Liver (tissue), 9 donors: ENCODE measurements around the gene SFXN3. TPM values are rescaled to one million over a fixed set of nuclear protein-coding genes. Genes with fewer than 3 reads are reported as not detected.

ENCODE experiments used
- DNase-seq: peaks from one replicate; pipeline ENCODE4 v3.0.0-alpha.2; 2017; ENCODE audit warnings: low spot score
- H3K27ac ChIP-seq, 2 donors: one replicate each; pipeline ENCODE4 v1.7.0; 2013; ENCODE audit warnings: inconsistent platforms in 2 of 2, low read length in 2 of 2, control low read depth in 1 of 2, low read depth in 1 of 2, mild to moderate bottlenecking in 1 of 2
- H3K27me3 ChIP-seq, 4 donors: one replicate each; pipeline versions ENCODE4 v1.6.1 to v1.7.0; 2013; ENCODE audit warnings: low read length in 3 of 4, inconsistent platforms in 1 of 4, mild to moderate bottlenecking in 1 of 4, moderate library complexity in 1 of 4; ENCODE audit not compliant: control insufficient read depth in 4 of 4, insufficient read depth in 4 of 4
- H3K36me3 ChIP-seq, 4 donors: one replicate each; pipeline versions ENCODE4 v1.6.1 to v1.7.0; 2013; ENCODE audit warnings: low read length in 3 of 4, mild to moderate bottlenecking in 3 of 4, low read depth in 1 of 4, moderate library complexity in 1 of 4; ENCODE audit not compliant: control insufficient read depth in 4 of 4, insufficient read depth in 3 of 4
- H3K4me1 ChIP-seq, 4 donors: one replicate each; pipeline versions ENCODE4 v1.6.1 to v1.7.0; 2013; ENCODE audit warnings: low read length in 3 of 4, mild to moderate bottlenecking in 3 of 4, moderate library complexity in 1 of 4; ENCODE audit not compliant: control insufficient read depth in 4 of 4, insufficient read depth in 4 of 4
- H3K4me3 ChIP-seq, 3 donors: one replicate each; pipeline versions ENCODE4 v1.6.1 to v1.7.0; 2013; ENCODE audit warnings: low read length in 3 of 3, control low read depth in 1 of 3, low read depth in 1 of 3, mild to moderate bottlenecking in 1 of 3
- H3K9ac ChIP-seq, 2 donors: one replicate each; pipeline ENCODE4 v1.7.0; 2013; ENCODE audit warnings: low read length in 2 of 2, mild to moderate bottlenecking in 2 of 2, moderate library complexity in 2 of 2, control low read depth in 1 of 2, low read depth in 1 of 2
- H3K9me3 ChIP-seq, 4 donors: one replicate each; pipeline versions ENCODE4 v1.6.1 to v1.7.0; 2013; ENCODE audit warnings: low read length in 3 of 4; ENCODE audit not compliant: control insufficient read depth in 4 of 4
- EGR1 ChIP-seq, 2 donors: IDR thresholded peaks; 2 replicates each; pipeline ENCODE4 v1.6.1; 2016 to 2018; ENCODE audit warnings: antibody characterized with exemption in 2 of 2, low read depth in 2 of 2
- FOXA1 ChIP-seq: IDR thresholded peaks from 2 replicates; pipeline ENCODE4 v1.6.1; 2016; ENCODE audit warnings: antibody characterized with exemption
- FOXA2 ChIP-seq: IDR thresholded peaks from 2 replicates; pipeline ENCODE4 v1.6.1; 2016; ENCODE audit warnings: antibody characterized with exemption
- GABPA ChIP-seq, 2 donors: IDR thresholded peaks in 1 of 2; conservative IDR thresholded peaks in 1 of 2; 2 replicates each; pipeline ENCODE4 v1.6.1; 2016; ENCODE audit warnings: antibody characterized with exemption in 2 of 2, mild to moderate bottlenecking in 1 of 2, moderate library complexity in 1 of 2
- HNF4A ChIP-seq, 2 donors: conservative IDR thresholded peaks; 2 replicates each; pipeline ENCODE4 v1.6.1; 2016; ENCODE audit warnings: antibody characterized with exemption in 2 of 2, mild to moderate bottlenecking in 2 of 2
- HNF4G ChIP-seq: IDR thresholded peaks from 2 replicates; pipeline ENCODE4 v1.6.1; 2016; ENCODE audit warnings: antibody characterized with exemption
- JUND ChIP-seq, 2 donors: IDR thresholded peaks; 2 replicates each; pipeline ENCODE4 v1.6.1; 2016; ENCODE audit warnings: antibody characterized with exemption in 2 of 2
- NR2F2 ChIP-seq: IDR thresholded peaks from 2 replicates; pipeline ENCODE4 v1.6.1; 2016; ENCODE audit warnings: antibody characterized with exemption
- RAD21 ChIP-seq, 2 donors: IDR thresholded peaks; 2 replicates each; pipeline ENCODE4 v1.6.1; 2016; ENCODE audit warnings: antibody characterized with exemption in 2 of 2, mild to moderate bottlenecking in 2 of 2
- RXRA ChIP-seq, 2 donors: IDR thresholded peaks; 2 replicates each; pipeline ENCODE4 v1.6.1; 2017 to 2018; ENCODE audit warnings: antibody characterized with exemption in 2 of 2, mild to moderate bottlenecking in 1 of 2
- SP1 ChIP-seq: IDR thresholded peaks from 2 replicates; pipeline ENCODE4 v1.6.1; 2018; ENCODE audit warnings: antibody characterized with exemption, mild to moderate bottlenecking
- TAF1 ChIP-seq: conservative IDR thresholded peaks from 2 replicates; pipeline ENCODE4 v1.6.1; 2016; ENCODE audit warnings: antibody characterized with exemption, mild to moderate bottlenecking
- YY1 ChIP-seq: IDR thresholded peaks from 2 replicates; pipeline ENCODE4 v1.6.1; 2016; ENCODE audit warnings: antibody characterized with exemption, mild to moderate bottlenecking
- WGBS: extraction: QIAGEN DNeasy Blood & Tissue Kit; methylation state at CpG from one replicate; pipeline ENCODE4 v1.1.7; 2013; 5-methylcytosine and 5-hydroxymethylcytosine counted together
- polyA plus RNA-seq, 2 donors: library from polyadenylated mRNA; stranded (reverse) in 1 of 2; unstranded in 1 of 2; fragments of 200-250 nt in 1 of 2; fragments of >200 nt in 1 of 2; fragmentation: Nextera tagmentation in 1 of 2; extraction: Ambion mirVana in 1 of 2; gene quantifications; one replicate each; pipeline versions ENCODE4 v1.2.1 to v1.2.3, GENCODE V29; 2013 to 2015
- total RNA-seq, 2 donors: library from RNA; depleted of rRNA; stranded (reverse); fragments of >200 nt; gene quantifications; one replicate each; pipeline ENCODE4 v1.2.3, GENCODE V29; 2014
- TF ChIP-seq, protein P1 (sequence below): IDR thresholded peaks from 2 replicates; pipeline ENCODE4 v1.6.1; 2016; ENCODE audit warnings: antibody characterized with exemption
- TF ChIP-seq, protein P2 (sequence below): IDR thresholded peaks from 2 replicates; pipeline ENCODE4 v1.6.1; 2016; ENCODE audit warnings: antibody characterized with exemption
- TF ChIP-seq, protein P3 (sequence below): fragments of 150-350 bp; IDR thresholded peaks from 2 replicates; pipeline ENCODE4 v1.5.1; 2017; ENCODE audit warnings: improper control_type of control experiment, low read depth, low read length; ENCODE audit not compliant: missing input control
- TF ChIP-seq, protein P4 (sequence below): IDR thresholded peaks from 2 replicates; pipeline ENCODE4 v1.6.1; 2016; ENCODE audit warnings: antibody characterized with exemption
- donor health status: healthy.
- donor health status: healthy.
- donor health status: healthy.
- donor health status: healthy.
- donor health status: healthy.

SFXN3 gene
- total and polyA plus RNA-seq, 4 donors: 1.7 to 11.1 (median 6.3) TPM

DNA sequence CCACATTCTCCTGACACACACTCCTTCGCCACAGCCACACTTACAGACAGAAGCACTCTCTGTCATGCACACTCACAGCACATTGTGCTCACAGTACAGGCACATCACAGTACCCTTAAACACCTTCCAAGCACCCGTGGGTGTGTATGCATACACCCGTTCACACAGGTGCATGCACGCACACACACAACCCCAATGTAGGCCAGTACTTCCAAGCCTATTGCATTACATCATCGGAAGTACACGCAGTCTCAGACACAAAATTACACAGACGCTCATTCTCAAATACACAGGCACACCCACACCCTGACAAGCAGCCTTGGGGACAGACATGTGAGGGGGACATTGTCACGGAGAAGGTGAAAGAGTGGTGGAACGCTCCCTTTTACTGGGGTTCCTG lies 41.9 kb downstream of the SFXN3 start:
- no peak for DNase-seq
- H3K27ac ChIP-seq: no peak overlapping the region
- H3K4me3 ChIP-seq: no peak overlapping the region
- no peak overlapping the region for H3K9ac ChIP-seq
- H3K36me3 ChIP-seq: no peaks in the 10 kb centered on the region
- peaks cover 0 to 14% (median 2%) of the 10 kb centered on the region in 4 donors for H3K27me3 ChIP-seq
- TF ChIP-seq JUND (IDR thresholded peaks at IDR 0.05) (no peak), FOXA2 (no peak), RAD21 (IDR thresholded peaks at IDR 0.05) (no peak), GABPA (IDR thresholded peaks at IDR 0.05 in 1 of 2, conservative IDR thresholded peaks at IDR 0.05 in 1 of 2) (no peak), HNF4G (no peak), EGR1 (IDR thresholded peaks at IDR 0.05; ENCODE audit: low read depth in 2 of 2) (no peak), FOXA1 (no peak)
- TF ChIP-seq, protein P1, sequence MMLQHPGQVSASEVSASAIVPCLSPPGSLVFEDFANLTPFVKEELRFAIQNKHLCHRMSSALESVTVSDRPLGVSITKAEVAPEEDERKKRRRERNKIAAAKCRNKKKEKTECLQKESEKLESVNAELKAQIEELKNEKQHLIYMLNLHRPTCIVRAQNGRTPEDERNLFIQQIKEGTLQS: no peak
- TF ChIP-seq, protein P2, sequence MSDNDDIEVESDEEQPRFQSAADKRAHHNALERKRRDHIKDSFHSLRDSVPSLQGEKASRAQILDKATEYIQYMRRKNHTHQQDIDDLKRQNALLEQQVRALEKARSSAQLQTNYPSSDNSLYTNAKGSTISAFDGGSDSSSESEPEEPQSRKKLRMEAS: no peak
- no peaks in the 10 kb centered on the region for H3K9me3 ChIP-seq
- no peaks in the 10 kb centered on the region for H3K4me1 ChIP-seq
- WGBS: 64% methylated on average over 9 of the region's 9 CpGs

DNA sequence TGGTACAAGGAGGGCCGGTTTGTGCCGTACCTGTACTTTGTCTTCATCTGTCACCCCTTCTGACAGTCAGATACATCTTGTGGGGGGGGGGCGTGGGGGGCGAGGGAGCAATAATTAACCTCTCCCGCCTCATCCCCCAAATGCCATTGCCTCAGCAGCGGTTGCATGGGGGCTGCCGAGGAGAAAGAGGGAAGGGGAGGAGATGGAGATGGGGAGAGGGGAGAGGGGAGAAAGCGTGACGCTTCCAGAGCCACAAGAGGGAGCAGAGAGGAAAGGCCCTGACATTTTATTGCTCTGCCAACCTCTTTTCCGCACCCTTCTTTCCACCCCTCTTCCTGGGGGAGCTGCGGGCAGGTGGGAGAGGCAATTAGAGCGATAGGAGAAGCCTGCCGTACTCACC lies 42.6 kb downstream of the SFXN3 start:
- Histone ChIP-seq H3K27ac (no peak overlapping the region), H3K9me3 (no peaks in the 10 kb centered on the region), H3K9ac (no peak overlapping the region), H3K4me1 (no peaks in the 10 kb centered on the region), H3K36me3 (no peaks in the 10 kb centered on the region), H3K4me3 (no peak overlapping the region), H3K27me3 (peaks cover 0 to 14% (median 2%) of the 10 kb centered on the region in 4 donors)
- DNase-seq: no peak
- TF ChIP-seq RXRA (IDR thresholded peaks at IDR 0.05) (no peak), FOXA2 (no peak)
- 12% methylated on average over 13 of the region's 13 CpGs for WGBS

DNA sequence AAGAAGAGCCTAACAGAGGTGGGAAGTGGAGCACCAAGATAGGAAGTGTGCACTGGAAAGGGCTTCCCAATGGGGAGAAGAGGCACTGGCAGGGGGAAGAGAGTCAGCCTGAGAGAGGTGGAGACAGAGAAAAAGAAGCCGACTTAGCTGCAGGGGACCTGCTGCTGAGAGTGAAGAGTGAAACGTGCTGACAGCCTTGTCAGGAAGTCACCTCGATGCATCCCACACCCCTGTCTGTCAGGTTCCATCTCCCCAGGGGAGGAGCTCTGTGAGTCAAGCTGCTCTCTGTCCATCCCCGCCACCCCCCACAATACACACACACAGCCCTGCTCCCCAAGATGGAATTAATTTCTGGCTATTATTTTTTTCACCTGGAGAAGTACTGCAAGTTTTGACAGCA lies 44.7 kb downstream of the SFXN3 start:
- no peak overlapping the region for H3K9ac ChIP-seq
- no peak overlapping the region for H3K27ac ChIP-seq
- DNase-seq: no peak
- H3K4me3 ChIP-seq: no peak overlapping the region
- H3K27me3 ChIP-seq: peaks cover 0 to 14% (median 2%) of the 10 kb centered on the region in 4 donors
- H3K9me3 ChIP-seq: no peaks in the 10 kb centered on the region
- no peak for TF ChIP-seq SP1
- TF ChIP-seq RAD21 (IDR thresholded peaks at IDR 0.05): no peak
- no peak for TF ChIP-seq JUND (IDR thresholded peaks at IDR 0.05)
- TF ChIP-seq HNF4A (conservative IDR thresholded peaks at IDR 0.05): no peak
- TF ChIP-seq RXRA (IDR thresholded peaks at IDR 0.05): no peak
- TF ChIP-seq YY1: no peak
- TF ChIP-seq, protein P3, sequence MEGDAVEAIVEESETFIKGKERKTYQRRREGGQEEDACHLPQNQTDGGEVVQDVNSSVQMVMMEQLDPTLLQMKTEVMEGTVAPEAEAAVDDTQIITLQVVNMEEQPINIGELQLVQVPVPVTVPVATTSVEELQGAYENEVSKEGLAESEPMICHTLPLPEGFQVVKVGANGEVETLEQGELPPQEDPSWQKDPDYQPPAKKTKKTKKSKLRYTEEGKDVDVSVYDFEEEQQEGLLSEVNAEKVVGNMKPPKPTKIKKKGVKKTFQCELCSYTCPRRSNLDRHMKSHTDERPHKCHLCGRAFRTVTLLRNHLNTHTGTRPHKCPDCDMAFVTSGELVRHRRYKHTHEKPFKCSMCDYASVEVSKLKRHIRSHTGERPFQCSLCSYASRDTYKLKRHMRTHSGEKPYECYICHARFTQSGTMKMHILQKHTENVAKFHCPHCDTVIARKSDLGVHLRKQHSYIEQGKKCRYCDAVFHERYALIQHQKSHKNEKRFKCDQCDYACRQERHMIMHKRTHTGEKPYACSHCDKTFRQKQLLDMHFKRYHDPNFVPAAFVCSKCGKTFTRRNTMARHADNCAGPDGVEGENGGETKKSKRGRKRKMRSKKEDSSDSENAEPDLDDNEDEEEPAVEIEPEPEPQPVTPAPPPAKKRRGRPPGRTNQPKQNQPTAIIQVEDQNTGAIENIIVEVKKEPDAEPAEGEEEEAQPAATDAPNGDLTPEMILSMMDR: no peak
- TF ChIP-seq TAF1: no peak
- no peak for TF ChIP-seq NR2F2
- TF ChIP-seq, protein P4, sequence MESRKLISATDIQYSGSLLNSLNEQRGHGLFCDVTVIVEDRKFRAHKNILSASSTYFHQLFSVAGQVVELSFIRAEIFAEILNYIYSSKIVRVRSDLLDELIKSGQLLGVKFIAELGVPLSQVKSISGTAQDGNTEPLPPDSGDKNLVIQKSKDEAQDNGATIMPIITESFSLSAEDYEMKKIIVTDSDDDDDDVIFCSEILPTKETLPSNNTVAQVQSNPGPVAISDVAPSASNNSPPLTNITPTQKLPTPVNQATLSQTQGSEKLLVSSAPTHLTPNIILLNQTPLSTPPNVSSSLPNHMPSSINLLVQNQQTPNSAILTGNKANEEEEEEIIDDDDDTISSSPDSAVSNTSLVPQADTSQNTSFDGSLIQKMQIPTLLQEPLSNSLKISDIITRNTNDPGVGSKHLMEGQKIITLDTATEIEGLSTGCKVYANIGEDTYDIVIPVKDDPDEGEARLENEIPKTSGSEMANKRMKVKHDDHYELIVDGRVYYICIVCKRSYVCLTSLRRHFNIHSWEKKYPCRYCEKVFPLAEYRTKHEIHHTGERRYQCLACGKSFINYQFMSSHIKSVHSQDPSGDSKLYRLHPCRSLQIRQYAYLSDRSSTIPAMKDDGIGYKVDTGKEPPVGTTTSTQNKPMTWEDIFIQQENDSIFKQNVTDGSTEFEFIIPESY: no peak
- TF ChIP-seq, protein P1: no peak
- TF ChIP-seq FOXA1: no peak
- no peak for TF ChIP-seq HNF4G
- no peak for TF ChIP-seq GABPA (IDR thresholded peaks at IDR 0.05 in 1 of 2, conservative IDR thresholded peaks at IDR 0.05 in 1 of 2)
- TF ChIP-seq, protein P2: no peak
- H3K36me3 ChIP-seq: no peaks in the 10 kb centered on the region
- 9% methylated on average over 4 of the region's 4 CpGs for WGBS
- H3K4me1 ChIP-seq: no peaks in the 10 kb centered on the region
